ENCODE results near the gene DOCK10.

Gene DOCK10

GRCh38 chr2:224976629-224977525 is 65.4 kb downstream of the DOCK10 start:
- no peak for DNase-seq (ENCODE audit: low read depth in 2 of 2)

GRCh38 chr2:224975761-224976160 is 66.5 kb downstream of the DOCK10 start:
- DNase-seq (ENCODE audit: low read depth in 2 of 2), result no peak

GRCh38 chr2:224973112-224974016 is 68.9 kb downstream of the DOCK10 start:
- DNase-seq (ENCODE audit: low read depth in 2 of 2), result peak in 1 of 2 donors; percentile 15

GRCh38 chr2:224971214-224971613 is 71.1 kb downstream of the DOCK10 start:
- no peak for DNase-seq (ENCODE audit: low read depth in 2 of 2)

GRCh38 chr2:224970311-224970710 is 72.0 kb downstream of the DOCK10 start:
- no peak for DNase-seq (ENCODE audit: low read depth in 2 of 2)

GRCh38 chr2:224969633-224970260 is 72.5 kb downstream of the DOCK10 start:
- DNase-seq (ENCODE audit: low read depth in 2 of 2), result no peak

GRCh38 chr2:224969095-224969494 is 73.2 kb downstream of the DOCK10 start:
- no peak for DNase-seq (ENCODE audit: low read depth in 2 of 2)

- DNase-seq (ENCODE audit: low read depth in 2 of 2), result no peak
These were observed 74.2 kb downstream of the DOCK10 start for GRCh38 chr2:224968051-224968450.

- DNase-seq (ENCODE audit: low read depth in 2 of 2), result no peak
These were observed 75.7 kb downstream of the DOCK10 start for GRCh38 chr2:224966613-224967012.

- DNase-seq (ENCODE audit: low read depth in 2 of 2), result no peak
These were observed 82.7 kb downstream of the DOCK10 start for GRCh38 chr2:224959556-224959955.

- DNase-seq (ENCODE audit: low read depth in 2 of 2), result no peak
These were observed 83.4 kb downstream of the DOCK10 start for GRCh38 chr2:224958873-224959272.

GRCh38 chr2:224958462-224958857 is 83.8 kb downstream of the DOCK10 start:
- DNase-seq (ENCODE audit: low read depth in 2 of 2), result no peak

- no peak for DNase-seq (ENCODE audit: low read depth in 2 of 2)
These were observed 84.5 kb downstream of the DOCK10 start for GRCh38 chr2:224957540-224958461.

- no peak for DNase-seq (ENCODE audit: low read depth in 2 of 2)
These were observed 85.6 kb downstream of the DOCK10 start for GRCh38 chr2:224956706-224957105.

- DNase-seq (ENCODE audit: low read depth in 2 of 2), result no peak
These were observed 87.3 kb downstream of the DOCK10 start for GRCh38 chr2:224954980-224955379.

- no peak for DNase-seq (ENCODE audit: low read depth in 2 of 2)
These were observed 89.2 kb downstream of the DOCK10 start for GRCh38 chr2:224952936-224953657.

GRCh38 chr2:224951723-224952481 is 90.4 kb downstream of the DOCK10 start:
- no peak for DNase-seq (ENCODE audit: low read depth in 2 of 2)

- DNase-seq (ENCODE audit: low read depth in 2 of 2), result no peak
These were observed 93.4 kb downstream of the DOCK10 start for GRCh38 chr2:224948859-224949258.

GRCh38 chr2:224948005-224948404 is 94.3 kb downstream of the DOCK10 start:
- DNase-seq (ENCODE audit: low read depth in 2 of 2), result no peak

GRCh38 chr2:224947566-224947965 is 94.7 kb downstream of the DOCK10 start:
- no peak for DNase-seq (ENCODE audit: low read depth in 2 of 2)

Data from stimulated activated CD8-positive, alpha-beta memory T cell treated with anti-CD3 and anti-CD28 coated beads, Interleukin-7, amount 100 ng/mL, for 1 hour (primary cell).